ENCODE data around the gene ANKS1A. TPM values are rescaled to one million over a fixed set of nuclear protein-coding genes. Genes with fewer than 3 reads are reported as not detected.

The ANKS1A gene
- total RNA-seq, 2 experiments from 2014 or later, result 6.4 to 6.5 TPM

GRCh38 chr6:35048031-35048613 lies 159.1 kb downstream of the ANKS1A start:
- Mint-ChIP-seq H3K27ac (no peak overlapping the region), H3K36me3 (no peaks in the 10 kb centered on the region), H3K4me1 (peaks cover 19% of the 10 kb centered on the region), H3K9me3 (no peaks in the 10 kb centered on the region), H3K27me3 (no peaks in the 10 kb centered on the region), H3K4me3 (no peak overlapping the region)
- no peak for DNase-seq

GRCh38 chr6:35048631-35049083 lies 159.6 kb downstream of the ANKS1A start:
- no peaks in the 10 kb centered on the region for H3K36me3 Mint-ChIP-seq
- H3K27ac Mint-ChIP-seq, result no peak overlapping the region
- H3K4me1 Mint-ChIP-seq, result peaks cover 19% of the 10 kb centered on the region
- no peaks in the 10 kb centered on the region for H3K27me3 Mint-ChIP-seq
- no peaks in the 10 kb centered on the region for H3K9me3 Mint-ChIP-seq
- no peak overlapping the region for H3K4me3 Mint-ChIP-seq
- DNase-seq, result peak; percentile 17

- peaks cover 19% of the 10 kb centered on the region for H3K4me1 Mint-ChIP-seq
- no peaks in the 10 kb centered on the region for H3K27me3 Mint-ChIP-seq
- no peak overlapping the region for H3K4me3 Mint-ChIP-seq
- H3K9me3 Mint-ChIP-seq, result no peaks in the 10 kb centered on the region
- DNase-seq, result no peak
- no peaks in the 10 kb centered on the region for H3K36me3 Mint-ChIP-seq
- H3K27ac Mint-ChIP-seq, result no peak overlapping the region
Measured at GRCh38 chr6:35049156-35049735, 160.2 kb downstream of the ANKS1A start.

GRCh38 chr6:35049900-35050756 lies 161.1 kb downstream of the ANKS1A start:
- no peak for DNase-seq
- Mint-ChIP-seq H3K36me3 (no peaks in the 10 kb centered on the region), H3K27ac (no peak overlapping the region), H3K4me1 (peaks cover 19% of the 10 kb centered on the region), H3K4me3 (no peak overlapping the region), H3K27me3 (no peaks in the 10 kb centered on the region), H3K9me3 (no peaks in the 10 kb centered on the region)

GRCh38 chr6:35050757-35051330 lies 161.8 kb downstream of the ANKS1A start:
- Mint-ChIP-seq H3K27ac (no peak overlapping the region), H3K27me3 (no peaks in the 10 kb centered on the region), H3K4me3 (no peak overlapping the region), H3K4me1 (peaks cover 19% of the 10 kb centered on the region), H3K36me3 (no peaks in the 10 kb centered on the region), H3K9me3 (no peaks in the 10 kb centered on the region)
- no peak for DNase-seq

- DNase-seq, result no peak
- no peak overlapping the region for H3K27ac Mint-ChIP-seq
- H3K4me1 Mint-ChIP-seq, result peaks cover 16% of the 10 kb centered on the region
- H3K9me3 Mint-ChIP-seq, result no peaks in the 10 kb centered on the region
- no peak overlapping the region for H3K4me3 Mint-ChIP-seq
- no peaks in the 10 kb centered on the region for H3K36me3 Mint-ChIP-seq
- no peaks in the 10 kb centered on the region for H3K27me3 Mint-ChIP-seq
Measured at GRCh38 chr6:35051396-35051795, 162.3 kb downstream of the ANKS1A start.

- Mint-ChIP-seq H3K4me3 (no peak overlapping the region), H3K27me3 (no peaks in the 10 kb centered on the region), H3K9me3 (no peaks in the 10 kb centered on the region), H3K36me3 (no peaks in the 10 kb centered on the region), H3K4me1 (peaks cover 11% of the 10 kb centered on the region), H3K27ac (no peak overlapping the region)
- no peak for DNase-seq
Measured at GRCh38 chr6:35051997-35052583, 163.0 kb downstream of the ANKS1A start.

- Mint-ChIP-seq H3K27me3 (no peaks in the 10 kb centered on the region), H3K4me1 (peaks cover 2% of the 10 kb centered on the region), H3K27ac (no peak overlapping the region), H3K9me3 (no peaks in the 10 kb centered on the region), H3K4me3 (no peak overlapping the region), H3K36me3 (no peaks in the 10 kb centered on the region)
- DNase-seq, result no peak
Measured at GRCh38 chr6:35052694-35053565, 163.9 kb downstream of the ANKS1A start.

- Mint-ChIP-seq H3K4me3 (no peak overlapping the region), H3K9me3 (no peaks in the 10 kb centered on the region), H3K27me3 (no peaks in the 10 kb centered on the region), H3K27ac (no peak overlapping the region), H3K4me1 (peaks cover 2% of the 10 kb centered on the region), H3K36me3 (no peaks in the 10 kb centered on the region)
- no peak for DNase-seq
Measured at GRCh38 chr6:35053701-35054100, 164.6 kb downstream of the ANKS1A start.

- H3K36me3 Mint-ChIP-seq, result no peaks in the 10 kb centered on the region
- no peak overlapping the region for H3K4me3 Mint-ChIP-seq
- H3K27ac Mint-ChIP-seq, result no peak overlapping the region
- no peaks in the 10 kb centered on the region for H3K9me3 Mint-ChIP-seq
- peaks cover 6% of the 10 kb centered on the region for H3K4me1 Mint-ChIP-seq
- no peak for DNase-seq
- no peaks in the 10 kb centered on the region for H3K27me3 Mint-ChIP-seq
Measured at GRCh38 chr6:35054106-35054742, 165.2 kb downstream of the ANKS1A start.

- Mint-ChIP-seq H3K36me3 (no peaks in the 10 kb centered on the region), H3K27ac (no peak overlapping the region), H3K9me3 (no peaks in the 10 kb centered on the region), H3K4me3 (no peak overlapping the region), H3K27me3 (no peaks in the 10 kb centered on the region), H3K4me1 (peaks cover 6% of the 10 kb centered on the region)
- DNase-seq, result no peak
Measured at GRCh38 chr6:35054743-35055130, 165.7 kb downstream of the ANKS1A start.

GRCh38 chr6:35055891-35056290 lies 166.8 kb downstream of the ANKS1A start:
- no peaks in the 10 kb centered on the region for H3K27me3 Mint-ChIP-seq
- no peaks in the 10 kb centered on the region for H3K9me3 Mint-ChIP-seq
- H3K27ac Mint-ChIP-seq, result no peak overlapping the region
- peaks cover 6% of the 10 kb centered on the region for H3K4me1 Mint-ChIP-seq
- H3K4me3 Mint-ChIP-seq, result no peak overlapping the region
- no peak for DNase-seq
- H3K36me3 Mint-ChIP-seq, result no peaks in the 10 kb centered on the region

GRCh38 chr6:35056952-35057351 lies 167.9 kb downstream of the ANKS1A start:
- no peaks in the 10 kb centered on the region for H3K9me3 Mint-ChIP-seq
- H3K4me1 Mint-ChIP-seq, result peaks cover 6% of the 10 kb centered on the region
- no peak for DNase-seq
- no peak overlapping the region for H3K27ac Mint-ChIP-seq
- H3K27me3 Mint-ChIP-seq, result no peaks in the 10 kb centered on the region
- H3K36me3 Mint-ChIP-seq, result no peaks in the 10 kb centered on the region
- H3K4me3 Mint-ChIP-seq, result no peak overlapping the region
